ENCODE data around the gene CST5.

The CST5 gene

GRCh38 chr20:23926944-23927872 is 47.7 kb upstream of the CST5 start:
- no peak for ATAC-seq
- TF ChIP-seq, protein P1, sequence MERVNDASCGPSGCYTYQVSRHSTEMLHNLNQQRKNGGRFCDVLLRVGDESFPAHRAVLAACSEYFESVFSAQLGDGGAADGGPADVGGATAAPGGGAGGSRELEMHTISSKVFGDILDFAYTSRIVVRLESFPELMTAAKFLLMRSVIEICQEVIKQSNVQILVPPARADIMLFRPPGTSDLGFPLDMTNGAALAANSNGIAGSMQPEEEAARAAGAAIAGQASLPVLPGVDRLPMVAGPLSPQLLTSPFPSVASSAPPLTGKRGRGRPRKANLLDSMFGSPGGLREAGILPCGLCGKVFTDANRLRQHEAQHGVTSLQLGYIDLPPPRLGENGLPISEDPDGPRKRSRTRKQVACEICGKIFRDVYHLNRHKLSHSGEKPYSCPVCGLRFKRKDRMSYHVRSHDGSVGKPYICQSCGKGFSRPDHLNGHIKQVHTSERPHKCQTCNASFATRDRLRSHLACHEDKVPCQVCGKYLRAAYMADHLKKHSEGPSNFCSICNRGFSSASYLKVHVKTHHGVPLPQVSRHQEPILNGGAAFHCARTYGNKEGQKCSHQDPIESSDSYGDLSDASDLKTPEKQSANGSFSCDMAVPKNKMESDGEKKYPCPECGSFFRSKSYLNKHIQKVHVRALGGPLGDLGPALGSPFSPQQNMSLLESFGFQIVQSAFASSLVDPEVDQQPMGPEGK (CRISPR knock-in tag; IDR thresholded peaks at IDR 0.05; ENCODE audit: borderline replicate concordance): no peak
- TF ChIP-seq ZC3H10 (CRISPR knock-in tag; IDR thresholded peaks at IDR 0.05): no peak

DNA sequence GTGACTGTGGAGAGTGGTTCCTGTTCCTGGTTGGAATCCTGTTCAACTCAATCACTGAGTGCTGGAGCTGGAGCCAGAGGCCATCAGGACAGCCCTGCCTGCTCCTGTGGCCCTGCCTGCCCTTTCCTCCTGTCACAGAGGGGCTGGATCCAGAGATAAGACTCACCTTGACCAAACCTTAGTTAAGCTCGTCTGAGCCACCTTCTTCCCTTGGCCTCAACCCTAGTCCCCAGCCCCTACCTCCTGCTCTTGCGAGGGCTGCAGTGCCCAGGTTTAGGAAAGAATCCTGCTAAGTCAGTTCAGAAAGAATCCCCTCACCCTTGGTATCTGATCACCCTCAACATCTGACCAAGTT is 47.0 kb upstream of the CST5 start:
- ATAC-seq: no peak

GRCh38 chr20:23925789-23926525 is 46.4 kb upstream of the CST5 start:
- ATAC-seq: no peak
- TF ChIP-seq ZNF70 (CRISPR knock-in tag; IDR thresholded peaks at IDR 0.05) (no peak), ISL1 (CRISPR knock-in tag; IDR thresholded peaks at IDR 0.05) (no peak), POU6F1 (CRISPR knock-in tag; IDR thresholded peaks at IDR 0.05; ENCODE audit: borderline replicate concordance, low read depth) (no peak)
- TF ChIP-seq, protein P2, sequence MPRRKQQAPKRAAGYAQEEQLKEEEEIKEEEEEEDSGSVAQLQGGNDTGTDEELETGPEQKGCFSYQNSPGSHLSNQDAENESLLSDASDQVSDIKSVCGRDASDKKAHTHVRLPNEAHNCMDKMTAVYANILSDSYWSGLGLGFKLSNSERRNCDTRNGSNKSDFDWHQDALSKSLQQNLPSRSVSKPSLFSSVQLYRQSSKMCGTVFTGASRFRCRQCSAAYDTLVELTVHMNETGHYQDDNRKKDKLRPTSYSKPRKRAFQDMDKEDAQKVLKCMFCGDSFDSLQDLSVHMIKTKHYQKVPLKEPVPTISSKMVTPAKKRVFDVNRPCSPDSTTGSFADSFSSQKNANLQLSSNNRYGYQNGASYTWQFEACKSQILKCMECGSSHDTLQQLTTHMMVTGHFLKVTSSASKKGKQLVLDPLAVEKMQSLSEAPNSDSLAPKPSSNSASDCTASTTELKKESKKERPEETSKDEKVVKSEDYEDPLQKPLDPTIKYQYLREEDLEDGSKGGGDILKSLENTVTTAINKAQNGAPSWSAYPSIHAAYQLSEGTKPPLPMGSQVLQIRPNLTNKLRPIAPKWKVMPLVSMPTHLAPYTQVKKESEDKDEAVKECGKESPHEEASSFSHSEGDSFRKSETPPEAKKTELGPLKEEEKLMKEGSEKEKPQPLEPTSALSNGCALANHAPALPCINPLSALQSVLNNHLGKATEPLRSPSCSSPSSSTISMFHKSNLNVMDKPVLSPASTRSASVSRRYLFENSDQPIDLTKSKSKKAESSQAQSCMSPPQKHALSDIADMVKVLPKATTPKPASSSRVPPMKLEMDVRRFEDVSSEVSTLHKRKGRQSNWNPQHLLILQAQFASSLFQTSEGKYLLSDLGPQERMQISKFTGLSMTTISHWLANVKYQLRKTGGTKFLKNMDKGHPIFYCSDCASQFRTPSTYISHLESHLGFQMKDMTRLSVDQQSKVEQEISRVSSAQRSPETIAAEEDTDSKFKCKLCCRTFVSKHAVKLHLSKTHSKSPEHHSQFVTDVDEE (CRISPR knock-in tag; IDR thresholded peaks at IDR 0.05): no peak

More for the DNA sequence above, 47.0 kb upstream of the CST5 start:
- TF ChIP-seq ZNF565 (CRISPR knock-in tag; conservative IDR thresholded peaks at IDR 0.05; ENCODE audit: low read depth) (no peak), POU6F1 (CRISPR knock-in tag; IDR thresholded peaks at IDR 0.05; ENCODE audit: borderline replicate concordance, low read depth) (no peak), OSR1 (CRISPR knock-in tag; IDR thresholded peaks at IDR 0.05) (no peak), ARNTL (CRISPR knock-in tag; IDR thresholded peaks at IDR 0.05; ENCODE audit: borderline replicate concordance, low read depth) (no peak), CREB5 (CRISPR knock-in tag; IDR thresholded peaks at IDR 0.05; ENCODE audit: low read depth) (no peak), ISL1 (CRISPR knock-in tag; IDR thresholded peaks at IDR 0.05) (no peak), PPARA (CRISPR knock-in tag; IDR thresholded peaks at IDR 0.05; ENCODE audit: borderline replicate concordance) (no peak), TOX (CRISPR knock-in tag; IDR thresholded peaks at IDR 0.05; ENCODE audit: borderline replicate concordance) (no peak), CSDC2 (CRISPR knock-in tag; IDR thresholded peaks at IDR 0.05) (no peak), ZNF8 (CRISPR knock-in tag; IDR thresholded peaks at IDR 0.05) (no peak)
- TF ChIP-seq, protein P1 (CRISPR knock-in tag; IDR thresholded peaks at IDR 0.05; ENCODE audit: borderline replicate concordance): no peak
- TF ChIP-seq, protein P2 (CRISPR knock-in tag; IDR thresholded peaks at IDR 0.05): no peak

Data from SK-N-SH treated with all-trans-retinoic acid at 6 μM for 48 hours (cell line).